ENCODE results near the gene SCT.

GRCh38 chr11:623999-624704 is 2.8 kb downstream of the SCT start:
- no peak for TF ChIP-seq CTCF (IDR thresholded peaks at IDR 0.05)
- no peak for TF ChIP-seq ZFX (IDR thresholded peaks at IDR 0.05; ENCODE audit: borderline replicate concordance)
